IgD-negative memory B cell (primary cell): ENCODE data around the gene CD207. TPM values are rescaled to one million over a fixed set of nuclear protein-coding genes. Genes with fewer than 3 reads are reported as not detected.

Experiments used
- H3K27ac Mint-ChIP-seq, 3 donors: one replicate each; pipeline ENCODE4 v1.8.0; 2020 to 2022; ENCODE audit warnings: mild to moderate bottlenecking in 3 of 3, mixed read lengths in 3 of 3, moderate library complexity in 1 of 3
- H3K27me3 Mint-ChIP-seq: one replicate; pipeline ENCODE4 v1.8.0; 2021; ENCODE audit warnings: mixed read lengths
- H3K36me3 Mint-ChIP-seq: one replicate; pipeline ENCODE4 v1.8.0; 2020; ENCODE audit warnings: mild to moderate bottlenecking, mixed read lengths
- H3K4me1 Mint-ChIP-seq, 3 donors: one replicate each; pipeline ENCODE4 v1.8.0; 2020 to 2022; ENCODE audit warnings: mixed read lengths in 3 of 3, mild to moderate bottlenecking in 1 of 3
- H3K4me3 Mint-ChIP-seq, 4 donors: one replicate each; pipeline ENCODE4 v1.8.0; 2020 to 2022; ENCODE audit warnings: mild to moderate bottlenecking in 4 of 4, mixed read lengths in 4 of 4, moderate library complexity in 3 of 4
- H3K9me3 Mint-ChIP-seq, 3 donors: one replicate each; pipeline ENCODE4 v1.8.0; 2020 to 2021; ENCODE audit warnings: mixed read lengths in 3 of 3, mild to moderate bottlenecking in 1 of 3
- polyA plus RNA-seq: library from polyadenylated mRNA; unstranded; fragments of 300-500 nt; fragmentation: Illumina TruSeq; gene quantifications from one replicate; pipeline ENCODE4 v1.2.3, GENCODE V29; 2021

Gene CD207
- polyA plus RNA-seq, 1 donor from 2014 or later, result not detected

- Mint-ChIP-seq H3K9me3 (peaks cover 0 to 3% (median under 1%) of the 10 kb centered on the region in 3 donors), H3K4me3 (no peak overlapping the region), H3K4me1 (no peaks in the 10 kb centered on the region), H3K36me3 (no peaks in the 10 kb centered on the region), H3K27me3 (peaks cover 29% of the 10 kb centered on the region), H3K27ac (no peak overlapping the region)
These were observed 2.6 kb upstream of the CD207 start for GRCh38 chr2:70837980-70838925.

DNA sequence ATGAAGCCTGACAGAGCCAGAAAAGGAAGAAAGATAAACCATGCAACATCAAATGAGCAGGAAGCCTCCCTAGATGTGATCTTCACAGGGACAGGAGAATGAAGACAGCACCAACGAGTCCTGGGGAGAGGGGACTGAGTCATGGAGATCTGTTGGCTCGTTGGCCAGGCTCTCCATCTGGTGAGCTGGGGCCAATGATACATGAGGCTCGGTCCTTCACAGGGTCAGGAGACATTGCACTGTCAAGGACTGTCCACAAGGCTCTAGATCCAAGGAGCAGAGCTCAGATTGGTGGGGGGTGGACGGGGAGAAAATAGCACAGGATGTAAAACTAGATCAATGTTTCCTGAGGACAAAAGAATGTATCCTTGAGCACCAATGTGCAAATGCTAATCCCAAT, 735 bp downstream of the CD207 start:
- peaks cover 19% of the 10 kb centered on the region for H3K27me3 Mint-ChIP-seq
- peaks cover 0 to 4% (median 0%) of the 10 kb centered on the region in 3 donors for H3K9me3 Mint-ChIP-seq
- H3K27ac Mint-ChIP-seq, result no peak overlapping the region
- peaks cover 0 to 1% (median 0%) of the 10 kb centered on the region in 3 donors for H3K4me1 Mint-ChIP-seq
- H3K4me3 Mint-ChIP-seq, result no peak overlapping the region
- H3K36me3 Mint-ChIP-seq, result no peaks in the 10 kb centered on the region

GRCh38 chr2:70834106-70834505, 1.5 kb downstream of the CD207 start:
- no peak overlapping the region for H3K27ac Mint-ChIP-seq
- peaks cover 0 to 4% (median 0%) of the 10 kb centered on the region in 3 donors for H3K9me3 Mint-ChIP-seq
- peaks cover 0 to 1% (median 0%) of the 10 kb centered on the region in 3 donors for H3K4me1 Mint-ChIP-seq
- H3K36me3 Mint-ChIP-seq, result no peaks in the 10 kb centered on the region
- no peak overlapping the region for H3K4me3 Mint-ChIP-seq
- H3K27me3 Mint-ChIP-seq, result peaks cover 19% of the 10 kb centered on the region

GRCh38 chr2:70833246-70833645, 2.4 kb downstream of the CD207 start:
- Mint-ChIP-seq H3K27me3 (peaks cover 17% of the 10 kb centered on the region), H3K4me3 (no peak overlapping the region), H3K9me3 (peaks cover 0 to 4% (median 0%) of the 10 kb centered on the region in 3 donors), H3K27ac (peak overlapping the region in 1 of 3 donors; percentile 48), H3K36me3 (no peaks in the 10 kb centered on the region), H3K4me1 (peaks cover 0 to 3% (median 2%) of the 10 kb centered on the region in 3 donors)

DNA sequence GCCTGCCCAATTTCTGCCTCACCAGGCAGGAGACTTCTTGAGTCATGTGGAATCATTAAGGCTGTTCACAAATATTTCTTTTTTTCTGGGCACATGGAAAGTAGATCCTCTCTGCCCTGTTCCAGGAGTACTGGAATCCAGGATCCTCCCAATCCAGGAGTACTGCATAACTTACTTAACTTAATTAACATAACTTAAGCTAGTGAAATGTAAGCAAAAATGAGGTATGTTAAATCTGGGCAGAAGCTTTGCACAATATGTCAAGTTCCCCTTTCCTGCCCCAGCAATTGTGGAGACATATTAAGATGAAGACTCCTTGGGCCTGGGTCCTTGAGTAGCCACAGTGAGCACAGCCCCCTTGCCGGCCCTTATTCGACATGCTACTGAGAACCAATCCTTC, 3.2 kb downstream of the CD207 start:
- peaks cover 0 to 4% (median 0%) of the 10 kb centered on the region in 3 donors for H3K9me3 Mint-ChIP-seq
- peaks cover 14% of the 10 kb centered on the region for H3K27me3 Mint-ChIP-seq
- no peaks in the 10 kb centered on the region for H3K36me3 Mint-ChIP-seq
- H3K27ac Mint-ChIP-seq, result no peak overlapping the region
- no peak overlapping the region for H3K4me3 Mint-ChIP-seq
- peaks cover 0 to 3% (median 2%) of the 10 kb centered on the region in 3 donors for H3K4me1 Mint-ChIP-seq

DNA sequence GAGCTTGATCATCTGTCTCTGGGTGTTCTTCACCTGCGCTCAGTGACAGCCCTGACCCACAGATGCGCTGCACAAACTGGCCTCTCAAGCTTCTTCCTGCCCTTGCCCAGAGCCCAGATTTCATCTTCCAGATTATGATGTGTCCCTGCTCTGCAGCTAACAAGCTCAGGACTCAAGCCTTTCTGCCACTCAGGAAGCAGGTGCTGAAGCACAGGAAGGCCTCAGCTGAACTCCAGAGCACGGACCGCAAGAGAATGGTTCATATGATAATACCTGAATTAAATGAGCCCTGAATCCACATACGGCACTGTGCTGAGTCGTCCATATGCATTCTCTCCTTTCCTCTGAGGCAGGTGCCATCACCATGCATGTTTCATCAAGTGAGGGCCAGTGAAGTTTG, 3.8 kb downstream of the CD207 start:
- Mint-ChIP-seq H3K27ac (no peak overlapping the region), H3K4me1 (peaks cover 0 to 3% (median 2%) of the 10 kb centered on the region in 3 donors), H3K27me3 (peaks cover 14% of the 10 kb centered on the region), H3K9me3 (peaks cover 0 to 4% (median 0%) of the 10 kb centered on the region in 3 donors), H3K36me3 (no peaks in the 10 kb centered on the region), H3K4me3 (no peak overlapping the region)

DNA sequence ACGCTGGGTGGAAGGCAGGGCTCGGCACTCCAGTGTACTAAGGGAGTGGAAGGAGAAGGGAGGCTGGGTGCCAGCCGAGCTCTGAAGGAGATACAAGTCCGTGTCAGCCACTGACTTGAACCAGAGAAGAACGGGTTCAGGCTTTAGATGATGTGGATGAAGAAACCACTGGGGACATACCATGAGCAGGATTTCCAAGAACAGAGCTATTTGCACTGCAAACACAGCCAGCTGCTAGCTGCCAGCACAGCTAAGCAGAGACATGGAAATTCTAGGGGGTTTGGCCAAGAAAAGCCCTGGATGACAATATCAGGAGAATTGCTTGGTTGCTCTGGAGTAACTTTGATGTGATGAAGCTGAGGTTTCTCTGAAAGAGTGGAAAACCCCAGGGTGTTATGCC, 5.2 kb downstream of the CD207 start:
- H3K36me3 Mint-ChIP-seq, result no peaks in the 10 kb centered on the region
- peaks cover 0 to 3% (median 2%) of the 10 kb centered on the region in 3 donors for H3K4me1 Mint-ChIP-seq
- H3K4me3 Mint-ChIP-seq, result no peak overlapping the region
- peaks cover 0 to 4% (median 0%) of the 10 kb centered on the region in 3 donors for H3K9me3 Mint-ChIP-seq
- peaks cover 16% of the 10 kb centered on the region for H3K27me3 Mint-ChIP-seq
- H3K27ac Mint-ChIP-seq, result no peak overlapping the region

DNA sequence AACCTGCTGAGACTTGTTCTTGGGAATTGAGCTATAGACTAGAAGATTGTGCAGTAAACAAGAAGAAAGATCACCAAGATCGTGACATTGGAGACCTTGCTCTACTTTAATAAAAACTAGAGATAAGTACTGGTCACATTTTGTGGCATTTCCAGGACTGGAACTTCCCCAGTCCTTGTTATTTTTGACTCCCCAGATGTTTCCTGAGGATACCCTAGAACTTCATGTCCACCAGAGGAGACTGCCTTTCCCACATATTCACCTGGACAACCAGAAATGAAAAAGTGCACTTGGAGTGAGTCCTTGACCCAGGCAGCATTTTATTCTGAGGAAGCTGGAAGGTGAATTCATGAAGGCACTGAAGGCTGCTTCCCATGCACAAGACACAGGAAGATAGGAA, 5.7 kb downstream of the CD207 start:
- Mint-ChIP-seq H3K27me3 (peaks cover 11% of the 10 kb centered on the region), H3K4me1 (peaks cover 0 to 3% (median 2%) of the 10 kb centered on the region in 3 donors), H3K36me3 (no peaks in the 10 kb centered on the region), H3K4me3 (no peak overlapping the region), H3K9me3 (peaks cover 0 to 4% (median 0%) of the 10 kb centered on the region in 3 donors), H3K27ac (no peak overlapping the region)

DNA sequence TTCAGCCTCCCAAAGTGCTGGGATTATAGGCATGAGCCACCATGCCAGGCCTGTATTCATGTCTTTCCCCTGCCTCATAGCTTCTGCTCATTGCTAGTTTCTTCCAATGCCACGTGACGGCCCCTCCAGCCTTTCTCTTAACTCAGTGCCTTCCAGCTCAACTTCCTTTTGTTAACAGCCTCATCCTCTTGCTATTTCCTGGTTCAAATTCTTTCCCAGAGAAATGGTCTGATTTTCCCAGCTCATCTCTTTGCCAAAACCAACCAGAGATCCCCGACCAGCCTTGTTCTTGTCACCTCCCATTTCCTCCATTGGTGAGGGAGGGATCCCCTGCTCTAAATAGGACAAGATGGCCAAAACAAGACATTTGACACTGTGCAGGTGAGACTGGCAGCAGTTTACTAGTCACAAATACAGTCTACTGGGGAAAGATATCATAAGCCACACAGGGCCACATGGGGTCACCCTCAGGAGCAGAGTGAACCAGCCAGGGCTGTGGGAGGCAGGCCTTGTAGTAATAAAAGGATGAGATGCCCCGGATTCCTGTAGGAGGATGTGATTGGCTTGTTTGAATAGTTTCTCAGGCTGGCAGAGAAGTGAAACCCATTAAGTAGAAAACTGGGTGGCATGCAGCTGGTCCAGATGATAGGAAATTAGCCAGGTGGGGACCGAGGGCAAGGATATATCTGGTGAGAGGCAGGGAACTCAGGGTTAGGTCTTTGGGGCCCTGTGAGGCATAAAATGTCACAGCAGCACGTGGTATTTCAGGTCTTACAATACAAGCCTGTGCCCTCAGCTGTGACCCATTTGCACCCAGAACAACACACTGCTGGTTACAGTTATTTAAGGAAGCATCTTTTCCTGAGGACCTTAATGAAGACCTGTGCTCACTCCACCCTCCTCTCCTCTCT, 6.4 kb downstream of the CD207 start:
- Mint-ChIP-seq H3K9me3 (peaks cover 0 to 4% (median 0%) of the 10 kb centered on the region in 3 donors), H3K27me3 (peaks cover 9% of the 10 kb centered on the region), H3K4me1 (peaks cover 0 to 3% (median 3%) of the 10 kb centered on the region in 3 donors), H3K27ac (no peak overlapping the region), H3K4me3 (no peak overlapping the region), H3K36me3 (no peaks in the 10 kb centered on the region)

DNA sequence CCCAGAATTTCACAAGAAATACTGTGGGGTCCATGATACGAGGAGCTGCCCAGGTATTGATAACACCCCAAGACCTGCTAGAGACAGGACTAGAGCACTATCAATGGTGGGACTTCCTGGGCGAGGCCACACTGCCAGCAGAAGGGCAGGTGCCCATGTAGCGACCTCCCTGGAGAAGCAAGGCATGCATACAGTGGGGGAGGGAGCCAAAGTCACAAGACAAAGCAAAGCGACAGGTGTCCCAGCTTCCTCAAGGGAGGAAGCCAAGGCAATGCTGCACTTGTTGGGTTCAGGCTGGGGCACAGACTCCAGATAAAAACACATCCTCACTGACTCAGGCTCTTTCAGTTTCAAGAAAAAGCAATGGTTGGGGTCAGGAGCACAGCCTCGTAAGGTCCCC, 7.5 kb downstream of the CD207 start:
- Mint-ChIP-seq H3K9me3 (peaks cover 0 to 4% (median 0%) of the 10 kb centered on the region in 3 donors), H3K27ac (no peak overlapping the region), H3K4me3 (no peak overlapping the region), H3K4me1 (peaks cover 0 to 4% (median 3%) of the 10 kb centered on the region in 3 donors), H3K36me3 (no peaks in the 10 kb centered on the region), H3K27me3 (peaks cover 5% of the 10 kb centered on the region)

DNA sequence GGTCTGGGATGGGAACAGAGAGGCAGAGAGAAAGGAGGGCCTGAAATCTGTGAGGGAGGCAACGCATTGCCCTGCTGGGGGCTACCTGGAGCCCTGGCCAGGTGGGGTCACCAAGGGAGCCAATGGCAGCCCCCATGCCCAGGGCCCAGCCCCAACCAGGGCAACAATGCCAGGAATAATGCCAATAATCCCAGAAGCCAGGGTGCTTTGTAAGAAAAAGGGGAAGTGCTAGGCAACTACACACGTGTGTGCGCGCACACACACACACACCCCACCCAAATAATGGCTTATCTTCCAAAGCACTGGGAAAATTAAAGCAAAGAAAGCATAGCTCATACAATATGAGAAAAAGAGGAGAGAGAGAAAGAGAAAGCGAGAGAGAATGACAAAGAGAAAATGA, 8.2 kb downstream of the CD207 start:
- Mint-ChIP-seq H3K4me3 (no peak overlapping the region), H3K9me3 (peaks cover 0 to 4% (median 0%) of the 10 kb centered on the region in 3 donors), H3K36me3 (no peaks in the 10 kb centered on the region), H3K4me1 (peaks cover 0 to 7% (median 4%) of the 10 kb centered on the region in 3 donors), H3K27ac (no peak overlapping the region), H3K27me3 (peaks cover 7% of the 10 kb centered on the region)

GRCh38 chr2:70826696-70827350, 8.8 kb downstream of the CD207 start:
- H3K4me3 Mint-ChIP-seq, result peak overlapping the region in 1 of 4 donors; percentile 19
- peaks cover 7% of the 10 kb centered on the region for H3K27me3 Mint-ChIP-seq
- peak overlapping the region in 1 of 3 donors; percentile 79 for H3K27ac Mint-ChIP-seq
- no peaks in the 10 kb centered on the region for H3K36me3 Mint-ChIP-seq
- peaks cover 0 to 3% (median 0%) of the 10 kb centered on the region in 3 donors for H3K9me3 Mint-ChIP-seq
- H3K4me1 Mint-ChIP-seq, result peaks cover 0 to 7% (median 4%) of the 10 kb centered on the region in 3 donors

DNA sequence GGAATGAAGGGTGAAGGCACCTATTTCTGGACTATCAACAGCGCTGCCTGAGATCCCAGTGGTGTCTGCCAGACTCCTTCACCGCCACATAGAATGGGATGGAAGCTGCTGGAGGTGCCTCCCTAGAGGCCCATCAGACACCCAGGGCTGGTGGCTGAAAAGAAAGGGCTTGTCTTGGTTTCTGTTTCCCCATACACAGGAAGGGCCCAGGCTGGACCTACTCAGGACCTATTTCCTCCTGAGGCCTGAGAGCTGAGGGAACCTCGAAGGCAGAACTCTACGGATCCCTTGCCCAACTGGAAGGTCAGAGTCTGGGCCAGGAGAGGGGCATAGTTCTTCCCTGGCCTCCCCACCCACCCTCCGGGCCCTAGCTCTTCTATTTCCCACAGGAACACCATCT, 12.4 kb downstream of the CD207 start:
- H3K4me3 Mint-ChIP-seq, result no peak overlapping the region
- peaks cover 0 to 3% (median 2%) of the 10 kb centered on the region in 3 donors for H3K4me1 Mint-ChIP-seq
- H3K9me3 Mint-ChIP-seq, result no peaks in the 10 kb centered on the region
- H3K27me3 Mint-ChIP-seq, result peaks cover 5% of the 10 kb centered on the region
- peaks cover 3% of the 10 kb centered on the region for H3K36me3 Mint-ChIP-seq
- H3K27ac Mint-ChIP-seq, result no peak overlapping the region

- no peak overlapping the region for H3K27ac Mint-ChIP-seq
- no peak overlapping the region for H3K4me3 Mint-ChIP-seq
- peaks cover 7% of the 10 kb centered on the region for H3K27me3 Mint-ChIP-seq
These were observed 12.8 kb downstream of the CD207 start for GRCh38 chr2:70822843-70823242.

More at GRCh38 chr2:70822843-70823242, 12.8 kb downstream of the CD207 start:
- Mint-ChIP-seq H3K36me3 (peaks cover 3% of the 10 kb centered on the region), H3K4me1 (peaks cover 0 to 3% (median 2%) of the 10 kb centered on the region in 3 donors), H3K9me3 (no peaks in the 10 kb centered on the region)
